ENCODE results near the gene PSMG1.
"Not testable (repeated sequence)": the region's sequence is repeated elsewhere in the genome, so short reads cannot be mapped to it uniquely, and the experiment has no call there.

The PSMG1 gene, protein sequence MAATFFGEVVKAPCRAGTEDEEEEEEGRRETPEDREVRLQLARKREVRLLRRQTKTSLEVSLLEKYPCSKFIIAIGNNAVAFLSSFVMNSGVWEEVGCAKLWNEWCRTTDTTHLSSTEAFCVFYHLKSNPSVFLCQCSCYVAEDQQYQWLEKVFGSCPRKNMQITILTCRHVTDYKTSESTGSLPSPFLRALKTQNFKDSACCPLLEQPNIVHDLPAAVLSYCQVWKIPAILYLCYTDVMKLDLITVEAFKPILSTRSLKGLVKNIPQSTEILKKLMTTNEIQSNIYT

DNA sequence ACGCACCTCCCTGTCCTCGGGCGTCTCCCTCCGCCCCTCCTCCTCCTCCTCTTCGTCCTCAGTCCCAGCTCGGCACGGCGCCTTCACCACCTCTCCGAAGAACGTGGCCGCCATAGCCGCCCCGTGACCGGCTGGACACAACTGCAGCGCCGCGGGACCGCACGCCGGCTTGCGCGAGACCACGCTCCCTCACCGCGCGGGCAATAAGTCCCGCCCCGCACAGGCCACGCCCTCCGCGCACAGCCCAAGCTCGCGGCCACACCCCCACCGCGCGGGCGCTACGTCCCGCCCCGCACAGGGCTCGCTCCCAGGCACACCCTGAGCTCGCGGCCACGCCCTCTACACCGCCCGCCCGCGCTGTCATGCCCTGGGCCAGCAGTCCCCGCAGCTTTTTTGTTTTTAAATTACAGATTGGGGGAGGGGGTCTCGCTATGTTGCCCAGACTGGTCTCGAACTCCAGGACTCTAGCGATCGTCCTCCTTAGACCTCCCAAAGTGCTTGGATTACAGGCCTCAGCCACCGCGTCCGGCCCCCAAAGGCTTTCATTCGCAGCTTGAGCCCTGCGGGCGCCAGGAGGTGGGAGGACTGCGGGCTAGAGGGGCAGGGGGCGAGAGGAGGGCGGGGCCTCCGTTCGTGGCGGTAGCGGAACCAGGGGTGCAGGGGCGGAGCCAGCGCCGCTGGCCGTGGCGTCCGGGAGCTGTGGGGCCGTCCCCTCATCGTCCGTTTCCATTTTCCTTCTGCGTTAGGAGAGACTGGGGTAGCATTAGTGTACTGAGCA, at the start of gene PSMG1:
PSMG1 (minus strand) TSS at position 180 of the 778 bp plus-strand sequence; CDS start at position 114, 66 bp downstream.
- peak within 1 kb of the TSS; percentile 97 for H3K27ac Mint-ChIP-seq
- peak within 1 kb of the TSS; percentile 98 for H3K4me3 Mint-ChIP-seq
- no peaks in the 10 kb centered on the region for H3K9me3 Mint-ChIP-seq
- no peaks in the 10 kb centered on the region for H3K27me3 Mint-ChIP-seq (ENCODE audit: low read depth)
- DNase-seq (ENCODE audit: low spot score) = peak; percentile 93
- H3K4me1 Mint-ChIP-seq (ENCODE audit: low read depth) = peaks cover 59% of the 10 kb centered on the region
- H3K36me3 Mint-ChIP-seq (ENCODE audit: low read depth) = peaks cover 32% of the 10 kb centered on the region

DNA sequence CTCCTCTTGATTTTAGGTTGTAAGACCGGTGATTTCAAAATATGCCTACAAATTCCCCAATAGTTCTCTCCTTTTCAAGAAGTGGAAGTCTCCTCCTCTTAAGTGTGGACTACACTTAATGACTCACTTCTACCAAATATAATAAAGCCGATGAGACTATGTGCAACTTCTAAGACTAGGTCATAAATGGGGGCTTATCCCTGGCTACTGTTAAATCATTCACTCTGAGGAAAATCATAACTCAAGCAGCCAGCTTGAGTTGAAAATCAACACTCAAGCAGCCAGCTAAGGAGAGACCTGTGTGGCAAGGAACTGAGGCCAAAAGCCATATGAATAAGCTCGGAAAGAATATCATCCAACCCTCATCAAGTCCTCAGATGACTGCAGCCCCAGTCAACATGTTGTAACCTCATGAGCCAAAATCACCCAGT, 49.6 kb upstream of the PSMG1 start:
- no peaks in the 10 kb centered on the region for H3K9me3 Mint-ChIP-seq
- peaks cover 2% of the 10 kb centered on the region for H3K4me1 Mint-ChIP-seq (ENCODE audit: low read depth)
- peaks cover 60% of the 10 kb centered on the region for H3K36me3 Mint-ChIP-seq (ENCODE audit: low read depth)
- H3K4me3 Mint-ChIP-seq = no peak overlapping the region
- no peaks in the 10 kb centered on the region for H3K27me3 Mint-ChIP-seq (ENCODE audit: low read depth)
- DNase-seq (ENCODE audit: low spot score) = no peak
- H3K27ac Mint-ChIP-seq = no peak overlapping the region

DNA sequence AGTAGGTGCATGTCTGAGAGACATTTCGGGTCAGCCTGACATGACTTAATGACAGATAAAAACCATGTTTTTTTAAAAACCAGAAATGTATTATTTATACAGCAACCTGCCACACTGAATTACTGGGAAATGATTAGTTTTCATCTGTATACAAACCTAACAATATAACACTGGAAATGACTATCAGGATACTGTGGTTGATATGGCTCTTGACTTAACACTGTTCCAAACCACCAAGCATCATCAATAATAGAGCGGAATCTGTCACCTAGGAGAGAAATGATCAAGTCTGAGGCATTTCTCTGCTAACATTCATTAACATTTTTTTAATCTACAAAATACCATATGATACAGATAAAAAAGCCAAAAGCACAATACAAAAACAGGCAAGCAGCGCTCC, 41.7 kb upstream of the PSMG1 start:
- no peak overlapping the region for H3K4me3 Mint-ChIP-seq
- no peaks in the 10 kb centered on the region for H3K27me3 Mint-ChIP-seq (ENCODE audit: low read depth)
- peaks cover 53% of the 10 kb centered on the region for H3K36me3 Mint-ChIP-seq (ENCODE audit: low read depth)
- no peak overlapping the region for H3K27ac Mint-ChIP-seq
- no peaks in the 10 kb centered on the region for H3K9me3 Mint-ChIP-seq
- H3K4me1 Mint-ChIP-seq (ENCODE audit: low read depth) = peaks cover 6% of the 10 kb centered on the region
- no peak for DNase-seq (ENCODE audit: low spot score)

DNA sequence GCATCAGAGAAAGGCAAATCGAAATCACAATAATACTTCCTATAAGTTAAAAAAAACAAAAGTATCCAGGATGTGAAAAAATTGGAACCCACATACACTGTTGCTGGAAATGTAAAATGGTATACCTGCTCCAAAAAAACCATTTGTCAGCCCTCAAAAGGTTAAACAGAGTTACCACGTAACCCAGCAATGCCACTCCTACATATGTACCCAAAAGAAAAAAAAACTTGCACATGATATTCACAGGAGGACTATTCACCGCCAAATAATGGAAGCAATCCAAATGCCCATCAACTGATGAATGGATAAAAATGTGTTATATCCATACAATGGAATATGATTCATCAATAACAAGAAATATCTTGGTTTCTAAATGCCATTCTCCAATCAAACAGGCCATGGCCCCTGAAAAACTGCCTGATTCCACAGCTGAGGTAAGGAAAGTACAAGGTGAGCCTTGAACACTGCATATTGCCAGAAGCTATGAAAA, 38.8 kb upstream of the PSMG1 start:
- Mint-ChIP-seq H3K27me3 (ENCODE audit: low read depth) (no peaks in the 10 kb centered on the region), H3K36me3 (ENCODE audit: low read depth) (peaks cover 44% of the 10 kb centered on the region), H3K4me3 (no peak overlapping the region), H3K9me3 (no peaks in the 10 kb centered on the region), H3K4me1 (ENCODE audit: low read depth) (peaks cover 15% of the 10 kb centered on the region), H3K27ac (no peak overlapping the region)
- DNase-seq (ENCODE audit: low spot score) = no peak

DNA sequence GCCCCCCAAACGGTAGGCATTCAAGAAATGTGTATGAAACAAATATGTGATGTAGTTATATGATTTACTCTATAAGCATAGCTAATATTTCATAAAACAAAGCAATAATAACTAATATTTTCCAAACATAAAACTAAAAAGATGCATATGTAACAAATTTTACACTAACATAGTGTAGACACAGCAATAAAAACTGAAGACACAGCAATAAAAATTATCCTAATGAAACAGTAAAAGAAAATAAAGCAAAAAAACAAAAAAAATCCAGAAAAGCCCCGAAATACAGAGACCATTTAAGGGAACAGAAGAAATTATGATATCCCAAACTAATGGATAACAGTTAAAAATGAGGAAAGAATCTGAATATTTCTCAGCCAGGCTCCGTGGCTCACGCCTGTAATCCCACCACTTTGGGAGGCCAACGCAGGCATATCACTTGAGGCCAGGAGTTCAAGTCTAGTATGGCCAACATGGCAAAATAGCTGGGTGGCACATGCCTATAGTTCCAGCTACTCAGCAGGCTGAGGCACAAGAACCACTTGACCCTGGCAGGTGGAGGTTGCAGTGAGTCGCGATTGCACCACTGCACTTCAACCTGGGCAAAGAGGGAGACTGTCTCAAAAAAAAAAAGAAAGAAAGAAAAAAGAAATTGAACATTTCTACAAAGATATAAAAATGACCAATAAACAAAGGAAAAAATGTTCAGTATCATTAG, 38.2 kb upstream of the PSMG1 start:
- Mint-ChIP-seq H3K9me3 (no peaks in the 10 kb centered on the region), H3K27ac (no peak overlapping the region), H3K4me3 (no peak overlapping the region), H3K36me3 (ENCODE audit: low read depth) (peaks cover 43% of the 10 kb centered on the region), H3K27me3 (ENCODE audit: low read depth) (no peaks in the 10 kb centered on the region), H3K4me1 (ENCODE audit: low read depth) (peaks cover 15% of the 10 kb centered on the region)
- no peak for DNase-seq (ENCODE audit: low spot score)

DNA sequence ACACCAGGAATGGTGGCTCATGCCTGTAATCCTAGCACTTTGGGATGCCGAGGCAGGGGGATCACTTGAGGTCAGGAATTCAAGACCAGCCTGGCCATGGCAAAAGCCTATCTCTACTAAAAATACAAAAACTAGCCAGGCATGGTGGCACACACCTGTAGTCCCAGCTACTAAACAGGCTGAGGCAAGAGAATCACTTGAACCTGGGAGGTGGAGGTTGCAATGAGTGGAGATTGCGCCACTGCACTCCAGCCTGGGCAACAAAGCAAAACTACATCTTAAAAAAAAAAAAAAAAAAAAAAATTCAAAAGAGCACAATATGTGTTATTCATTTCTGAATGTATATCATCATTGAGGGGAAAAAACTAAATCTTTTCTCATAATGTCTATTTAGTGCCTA, 37.6 kb upstream of the PSMG1 start:
- not testable (repeated sequence) for H3K27me3 Mint-ChIP-seq (ENCODE audit: low read depth); H3K27ac Mint-ChIP-seq; H3K4me3 Mint-ChIP-seq; DNase-seq (ENCODE audit: low spot score); H3K9me3 Mint-ChIP-seq
- peaks cover 15% of the 10 kb centered on the region for H3K4me1 Mint-ChIP-seq (ENCODE audit: low read depth)
- peaks cover 40% of the 10 kb centered on the region for H3K36me3 Mint-ChIP-seq (ENCODE audit: low read depth)

DNA sequence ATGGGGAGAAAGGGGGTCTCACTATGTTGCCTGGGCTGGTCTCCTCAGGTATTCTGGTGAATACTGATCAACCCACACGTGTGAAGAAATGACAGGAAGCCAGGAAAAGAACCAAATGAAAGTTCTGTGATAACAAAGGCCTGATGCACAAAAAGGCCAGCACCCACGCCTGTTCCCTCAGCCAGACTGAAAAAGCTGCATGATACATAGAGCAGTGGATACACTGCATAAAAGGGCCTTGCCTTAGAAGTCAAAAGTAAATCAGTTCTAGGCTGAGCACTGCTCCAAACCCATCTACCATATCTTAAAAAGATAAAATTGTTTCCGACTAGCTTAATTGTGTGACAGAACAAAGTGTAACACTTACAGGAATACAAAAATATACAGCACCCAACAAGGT, 36.9 kb upstream of the PSMG1 start:
- Mint-ChIP-seq H3K4me1 (ENCODE audit: low read depth) (peaks cover 15% of the 10 kb centered on the region), H3K27ac (no peak overlapping the region), H3K4me3 (no peak overlapping the region), H3K36me3 (ENCODE audit: low read depth) (peaks cover 41% of the 10 kb centered on the region), H3K9me3 (no peaks in the 10 kb centered on the region), H3K27me3 (ENCODE audit: low read depth) (no peaks in the 10 kb centered on the region)
- DNase-seq (ENCODE audit: low spot score) = no peak

DNA sequence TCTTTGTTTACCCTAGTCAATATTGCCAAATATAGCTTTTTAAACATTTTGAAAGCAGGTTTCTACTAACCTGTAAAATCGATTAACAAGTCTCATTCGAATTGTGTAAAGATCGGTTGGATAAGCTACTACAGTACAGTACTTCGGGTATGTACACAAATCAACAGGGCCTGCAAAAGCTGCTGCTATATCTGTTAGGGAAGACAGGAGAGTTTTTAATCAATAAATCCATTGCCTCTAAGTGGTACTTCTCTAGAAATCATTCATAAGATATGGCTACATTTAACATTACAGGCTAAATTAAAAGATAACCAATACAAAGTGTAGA, 34.8 kb upstream of the PSMG1 start:
- H3K36me3 Mint-ChIP-seq (ENCODE audit: low read depth) = peaks cover 36% of the 10 kb centered on the region

DNA sequence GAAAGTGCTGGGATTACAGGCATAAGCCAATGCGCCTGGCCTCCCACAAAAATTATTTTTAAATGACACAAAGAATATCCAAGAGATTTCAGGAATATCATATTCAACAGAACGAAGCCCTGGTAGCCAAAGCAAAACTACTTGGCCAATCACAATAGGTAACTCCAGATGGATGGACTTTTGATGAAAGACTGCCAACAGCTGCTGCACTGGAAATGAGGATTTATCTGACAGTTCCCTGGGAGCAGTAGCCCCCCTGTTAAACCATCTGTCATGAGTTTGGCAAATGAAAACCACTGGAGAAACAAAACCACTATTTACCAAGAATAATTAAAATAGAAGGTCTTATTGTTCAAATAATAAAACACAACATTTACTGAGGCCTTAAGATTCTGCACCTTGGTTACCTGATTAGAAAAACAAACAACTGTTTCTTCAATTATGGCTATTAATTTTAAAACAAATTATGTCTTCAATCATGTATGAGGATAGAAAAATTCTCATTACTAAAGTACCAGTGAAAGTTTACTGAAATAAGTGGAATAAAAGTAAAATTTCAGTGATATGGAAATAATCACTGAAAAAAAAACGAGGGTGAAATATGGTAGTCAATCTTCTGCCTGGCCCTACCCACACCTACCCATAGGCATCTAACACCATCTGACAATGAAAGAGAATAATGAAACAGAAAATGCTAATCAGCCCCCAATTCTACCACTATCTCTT, 34.3 kb upstream of the PSMG1 start:
- Mint-ChIP-seq H3K9me3 (no peaks in the 10 kb centered on the region), H3K27ac (no peak overlapping the region), H3K27me3 (ENCODE audit: low read depth) (no peaks in the 10 kb centered on the region), H3K4me3 (no peak overlapping the region), H3K4me1 (ENCODE audit: low read depth) (peaks cover 15% of the 10 kb centered on the region), H3K36me3 (ENCODE audit: low read depth) (peaks cover 31% of the 10 kb centered on the region)
- DNase-seq (ENCODE audit: low spot score) = no peak

More for the DNA sequence above, 34.8 kb upstream of the PSMG1 start:
- Mint-ChIP-seq H3K27me3 (ENCODE audit: low read depth) (no peaks in the 10 kb centered on the region), H3K9me3 (no peaks in the 10 kb centered on the region), H3K4me3 (no peak overlapping the region), H3K27ac (no peak overlapping the region), H3K4me1 (ENCODE audit: low read depth) (peaks cover 15% of the 10 kb centered on the region)
- DNase-seq (ENCODE audit: low spot score) = no peak

DNA sequence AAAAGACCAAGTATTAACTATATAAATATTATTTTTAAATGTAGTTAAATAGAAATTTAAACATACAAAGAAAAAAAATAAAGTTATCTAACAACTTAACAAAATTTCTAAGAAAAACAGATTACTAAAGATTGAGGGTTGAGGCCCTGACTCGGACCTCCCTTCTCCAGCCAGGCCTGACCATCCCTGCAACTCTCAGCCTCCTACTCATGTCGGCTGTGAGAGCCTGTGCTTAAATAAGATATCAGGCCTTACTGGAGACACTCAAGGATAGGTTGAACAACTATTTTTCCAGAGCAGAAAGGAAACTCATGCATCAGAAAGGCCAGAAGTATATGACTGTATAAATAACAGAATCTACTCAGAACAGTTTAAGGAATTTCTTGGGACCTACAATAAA, 33.0 kb upstream of the PSMG1 start:
- Mint-ChIP-seq H3K36me3 (ENCODE audit: low read depth) (peaks cover 29% of the 10 kb centered on the region), H3K27ac (no peak overlapping the region)
- DNase-seq (ENCODE audit: low spot score) = no peak

DNA sequence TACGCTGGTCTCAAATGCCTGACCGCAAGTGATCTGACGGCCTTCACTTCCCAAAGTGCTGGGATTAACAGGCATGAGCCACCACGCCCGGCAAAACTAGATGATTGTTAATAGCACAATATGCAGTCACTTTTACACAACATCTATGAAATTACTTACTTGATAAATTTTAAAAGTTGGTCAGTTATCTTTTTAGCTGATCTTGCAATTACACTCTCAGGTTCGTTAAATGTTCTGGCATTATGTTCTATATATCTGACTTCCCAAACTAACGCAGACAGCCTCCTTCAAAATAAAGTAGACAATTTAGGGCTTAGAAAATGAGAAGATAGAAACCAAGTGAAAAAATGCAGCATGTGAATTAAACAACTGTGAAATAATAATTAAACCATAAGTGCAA, 31.8 kb upstream of the PSMG1 start:
- Mint-ChIP-seq H3K4me1 (ENCODE audit: low read depth) (peaks cover 13% of the 10 kb centered on the region), H3K4me3 (no peak overlapping the region), H3K27me3 (ENCODE audit: low read depth) (no peaks in the 10 kb centered on the region), H3K27ac (no peak overlapping the region), H3K36me3 (ENCODE audit: low read depth) (peaks cover 33% of the 10 kb centered on the region), H3K9me3 (no peaks in the 10 kb centered on the region)
- no peak for DNase-seq (ENCODE audit: low spot score)

More for the DNA sequence above, 33.0 kb upstream of the PSMG1 start:
- no peaks in the 10 kb centered on the region for H3K27me3 Mint-ChIP-seq (ENCODE audit: low read depth)
- H3K9me3 Mint-ChIP-seq = no peaks in the 10 kb centered on the region
- H3K4me3 Mint-ChIP-seq = no peak overlapping the region
- peaks cover 15% of the 10 kb centered on the region for H3K4me1 Mint-ChIP-seq (ENCODE audit: low read depth)

DNA sequence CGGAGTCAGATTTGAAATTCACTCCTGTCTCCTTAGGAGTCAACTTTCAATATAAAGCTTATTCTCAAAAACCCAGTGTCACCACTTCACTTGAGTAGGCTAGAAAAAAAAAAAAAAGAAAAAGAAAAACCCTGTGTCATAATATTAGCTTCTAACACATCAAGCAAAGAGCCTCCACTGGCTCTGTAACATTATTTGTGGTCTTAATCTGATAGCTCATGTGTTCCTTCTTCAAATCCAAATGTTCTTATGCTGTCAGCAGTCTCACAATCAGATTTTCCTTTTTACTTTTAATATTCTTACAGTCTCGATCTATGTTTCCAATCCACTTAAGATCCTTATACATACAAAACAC, 26.1 kb upstream of the PSMG1 start:
- H3K4me1 Mint-ChIP-seq (ENCODE audit: low read depth) = peaks cover 17% of the 10 kb centered on the region

DNA sequence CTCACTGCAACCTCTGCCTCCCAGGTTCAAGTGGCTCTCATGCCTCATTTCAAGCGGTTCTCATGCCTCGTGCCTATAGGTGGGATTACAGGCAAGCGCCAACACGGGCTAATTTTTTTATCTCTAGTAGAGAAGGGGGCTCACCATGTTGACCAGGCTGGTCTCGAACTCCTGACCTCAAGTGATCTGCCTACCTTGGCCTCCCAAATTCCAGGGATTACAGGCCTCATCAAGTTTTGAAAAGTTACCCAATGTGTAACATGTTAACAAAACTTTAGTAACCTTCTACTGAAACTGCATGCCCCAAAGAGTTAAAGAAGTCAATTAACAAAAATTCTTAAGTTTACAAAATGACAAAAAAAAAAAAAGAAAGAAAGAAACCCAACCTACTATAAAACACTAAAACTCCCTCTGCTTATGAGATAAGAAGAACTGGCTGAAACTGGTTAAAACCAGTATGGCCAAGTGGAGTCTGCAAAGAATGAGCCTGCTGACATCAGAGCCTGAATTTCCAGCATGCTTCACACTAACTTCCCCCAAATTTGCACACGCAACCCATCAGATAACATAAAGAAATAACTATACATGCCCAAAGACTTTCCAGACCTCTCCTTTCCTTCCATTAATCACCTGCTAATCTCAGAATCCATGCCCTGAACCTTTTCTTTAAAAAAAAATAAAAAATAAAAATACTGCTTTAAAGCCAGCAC, 25.5 kb upstream of the PSMG1 start:
- no peak for DNase-seq (ENCODE audit: low spot score)
- Mint-ChIP-seq H3K9me3 (no peaks in the 10 kb centered on the region), H3K27ac (peak overlapping the region; percentile 67), H3K36me3 (ENCODE audit: low read depth) (peaks cover 45% of the 10 kb centered on the region), H3K4me3 (no peak overlapping the region), H3K27me3 (ENCODE audit: low read depth) (no peaks in the 10 kb centered on the region), H3K4me1 (ENCODE audit: low read depth) (peaks cover 17% of the 10 kb centered on the region)

More for the DNA sequence above, 26.1 kb upstream of the PSMG1 start:
- Mint-ChIP-seq H3K27ac (no peak overlapping the region), H3K9me3 (no peaks in the 10 kb centered on the region), H3K27me3 (ENCODE audit: low read depth) (no peaks in the 10 kb centered on the region), H3K4me3 (no peak overlapping the region), H3K36me3 (ENCODE audit: low read depth) (peaks cover 47% of the 10 kb centered on the region)
- no peak for DNase-seq (ENCODE audit: low spot score)
